Measurements from ENCODE around the gene INHBB. TPM values are rescaled to one million over a fixed set of nuclear protein-coding genes. Genes with fewer than 3 reads are reported as not detected.

The INHBB gene
- total RNA-seq, 4 donors from 2014 or later: 0.31 to 8.4 (median 3.4) TPM

DNA sequence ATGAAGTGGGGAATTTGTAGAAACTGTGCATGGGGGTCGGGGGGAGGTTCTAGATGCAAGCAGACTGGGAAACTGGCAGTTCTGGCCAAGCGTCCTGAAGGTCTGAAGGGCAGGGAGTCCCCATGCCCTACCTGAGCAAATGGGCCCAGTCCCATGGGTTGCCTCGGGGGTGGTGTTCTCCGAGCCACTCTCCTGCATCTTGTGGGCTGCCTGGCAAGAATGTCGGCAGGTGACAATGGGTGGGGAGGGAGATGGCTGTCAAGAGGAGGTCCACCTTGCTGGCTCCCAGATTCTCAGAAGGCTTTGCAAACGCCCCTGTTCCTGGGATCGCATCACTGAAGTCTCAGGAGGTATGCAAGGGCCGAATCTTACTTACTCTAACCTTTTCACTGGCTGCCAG lies 21.3 kb downstream of the INHBB start:
- WGBS, 2 donors (ENCODE audit: low coverage in 1 of 2): no CpG with 5 or more reads among the region's 8 CpGs
- Histone ChIP-seq H3K9me3 (no peaks in the 10 kb centered on the region), H3K4me1 (no peaks in the 10 kb centered on the region), H3K36me3 (no peaks in the 10 kb centered on the region), H3K4me3 (no peak overlapping the region), H3K27ac (no peak overlapping the region), H3K27me3 (no peaks in the 10 kb centered on the region)
- TF ChIP-seq EP300 (IDR thresholded peaks at IDR 0.05): no peak
- ATAC-seq: no peak

DNA sequence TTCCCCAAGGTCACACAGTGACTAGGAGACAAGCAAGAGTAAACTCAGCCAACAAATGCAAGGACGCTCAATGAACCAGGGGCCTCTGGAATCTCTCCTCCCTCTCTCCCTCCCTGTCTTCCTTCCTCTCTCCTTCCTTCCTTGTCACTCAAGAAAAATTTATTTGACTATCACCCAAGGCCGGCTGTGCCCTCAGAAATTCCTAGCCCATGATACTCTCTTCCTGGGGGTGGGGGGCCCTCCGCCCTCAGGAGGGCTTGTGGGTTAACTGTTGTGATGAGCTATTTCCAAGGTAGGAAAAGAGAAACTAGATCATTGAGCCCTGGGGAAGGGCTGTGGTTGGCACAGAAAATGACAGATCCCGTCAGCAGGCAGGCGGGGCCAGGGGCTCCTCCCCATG lies 21.7 kb downstream of the INHBB start:
- Histone ChIP-seq H3K36me3 (no peaks in the 10 kb centered on the region), H3K4me3 (no peak overlapping the region), H3K27ac (no peak overlapping the region), H3K4me1 (no peaks in the 10 kb centered on the region), H3K27me3 (no peaks in the 10 kb centered on the region), H3K9me3 (no peaks in the 10 kb centered on the region)
- 38 to 40% methylated on average over 2 to 4 of the region's 5 CpGs for WGBS, 2 donors (ENCODE audit: low coverage in 1 of 2)
- ATAC-seq: no peak
- TF ChIP-seq POLR2A (IDR thresholded peaks at IDR 0.05) (no peak), POLR2AphosphoS5 (IDR thresholded peaks at IDR 0.05) (no peak), EP300 (IDR thresholded peaks at IDR 0.05) (no peak)
- TF ChIP-seq, protein P1, sequence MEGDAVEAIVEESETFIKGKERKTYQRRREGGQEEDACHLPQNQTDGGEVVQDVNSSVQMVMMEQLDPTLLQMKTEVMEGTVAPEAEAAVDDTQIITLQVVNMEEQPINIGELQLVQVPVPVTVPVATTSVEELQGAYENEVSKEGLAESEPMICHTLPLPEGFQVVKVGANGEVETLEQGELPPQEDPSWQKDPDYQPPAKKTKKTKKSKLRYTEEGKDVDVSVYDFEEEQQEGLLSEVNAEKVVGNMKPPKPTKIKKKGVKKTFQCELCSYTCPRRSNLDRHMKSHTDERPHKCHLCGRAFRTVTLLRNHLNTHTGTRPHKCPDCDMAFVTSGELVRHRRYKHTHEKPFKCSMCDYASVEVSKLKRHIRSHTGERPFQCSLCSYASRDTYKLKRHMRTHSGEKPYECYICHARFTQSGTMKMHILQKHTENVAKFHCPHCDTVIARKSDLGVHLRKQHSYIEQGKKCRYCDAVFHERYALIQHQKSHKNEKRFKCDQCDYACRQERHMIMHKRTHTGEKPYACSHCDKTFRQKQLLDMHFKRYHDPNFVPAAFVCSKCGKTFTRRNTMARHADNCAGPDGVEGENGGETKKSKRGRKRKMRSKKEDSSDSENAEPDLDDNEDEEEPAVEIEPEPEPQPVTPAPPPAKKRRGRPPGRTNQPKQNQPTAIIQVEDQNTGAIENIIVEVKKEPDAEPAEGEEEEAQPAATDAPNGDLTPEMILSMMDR (IDR thresholded peaks at IDR 0.05): no peak

DNA sequence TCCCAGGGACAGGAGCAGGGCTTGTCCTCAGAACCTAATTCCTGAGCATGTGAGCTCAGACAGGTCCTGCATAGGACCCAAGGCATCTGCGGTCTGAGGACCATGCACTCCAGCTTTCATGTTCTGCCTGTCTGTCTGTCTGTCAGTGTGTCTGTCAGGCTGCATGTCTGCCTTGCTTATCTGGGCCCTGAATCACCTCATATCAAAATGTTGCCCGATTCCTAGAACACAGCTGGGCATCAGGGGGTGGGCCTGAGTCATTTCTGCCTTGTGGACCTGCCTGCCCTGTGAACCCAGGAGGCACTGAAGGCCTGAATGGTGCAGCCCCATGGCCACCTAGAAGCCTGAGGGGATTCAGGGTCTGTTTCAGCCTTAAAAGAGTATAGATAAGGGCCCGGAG lies 22.1 kb downstream of the INHBB start:
- Histone ChIP-seq H3K27me3 (no peaks in the 10 kb centered on the region), H3K27ac (no peak overlapping the region), H3K4me3 (no peak overlapping the region), H3K4me1 (no peaks in the 10 kb centered on the region), H3K36me3 (no peaks in the 10 kb centered on the region), H3K9me3 (no peaks in the 10 kb centered on the region)
- ATAC-seq: no peak
- TF ChIP-seq, protein P1 (IDR thresholded peaks at IDR 0.05): no peak
- no peak for TF ChIP-seq POLR2A (IDR thresholded peaks at IDR 0.05)
- TF ChIP-seq EP300 (IDR thresholded peaks at IDR 0.05): no peak
- no peak for TF ChIP-seq POLR2AphosphoS5 (IDR thresholded peaks at IDR 0.05)
- 100% methylated on average over 1 of the region's 3 CpGs; no CpG with 5 or more reads in 1 of the 2 donors for WGBS, 2 donors (ENCODE audit: low coverage in 1 of 2)

DNA sequence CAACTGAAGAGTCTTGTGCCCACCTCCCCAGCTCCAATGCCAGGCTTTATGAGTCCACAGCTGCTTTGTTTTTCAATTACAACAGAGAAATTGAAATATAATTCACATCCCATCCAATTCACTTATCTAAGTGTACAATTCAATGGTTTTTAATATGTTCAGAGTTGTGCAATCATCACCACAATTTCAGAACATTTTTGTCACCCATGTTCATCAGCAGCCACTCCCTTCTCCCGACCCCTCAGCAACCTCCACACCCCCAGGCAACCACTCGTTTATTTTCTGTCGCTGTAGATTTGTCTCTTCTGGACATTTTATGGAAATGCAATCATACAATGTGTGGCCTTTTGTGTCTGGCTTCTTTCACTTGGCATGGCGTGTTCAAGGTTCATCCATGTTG lies 23.3 kb downstream of the INHBB start:
- ATAC-seq: no peak

DNA sequence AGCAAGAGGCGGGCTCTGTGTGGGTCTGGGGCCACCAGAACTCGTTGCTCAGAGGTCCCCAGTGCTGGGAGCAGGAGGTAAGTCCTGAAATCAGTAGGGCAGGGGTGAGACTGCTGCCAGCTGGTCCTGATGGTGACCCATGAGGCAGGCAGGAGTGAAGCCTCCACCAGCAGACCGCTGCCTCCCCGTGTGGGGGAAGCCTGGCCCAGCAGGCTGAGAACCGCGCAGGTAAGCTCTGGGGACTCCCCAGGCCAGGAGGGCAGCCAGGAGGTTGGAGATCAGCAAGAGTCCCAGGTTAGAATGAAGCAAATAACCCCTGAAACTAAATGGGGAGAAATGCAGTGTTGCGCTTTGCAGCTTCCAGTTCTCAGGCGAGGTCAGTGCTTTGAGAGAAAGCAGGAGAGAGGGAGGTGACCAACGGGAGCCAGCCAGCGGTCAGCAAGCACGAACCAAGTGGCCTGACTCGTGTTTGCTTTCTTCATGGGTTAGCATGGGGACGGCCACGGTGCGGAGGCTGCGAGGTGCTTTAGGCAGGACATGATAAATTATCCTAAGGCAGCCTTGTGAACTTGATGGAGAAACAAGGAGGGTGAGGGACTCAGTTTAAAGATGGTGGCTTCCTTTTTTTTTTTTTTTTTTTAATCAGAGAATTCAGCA lies 26.2 kb downstream of the INHBB start:
- peaks cover 27% of the 10 kb centered on the region for H3K27me3 ChIP-seq
- no peaks in the 10 kb centered on the region for H3K4me1 ChIP-seq
- 43 to 67% methylated on average over 8 to 9 of the region's 16 CpGs for WGBS, 2 donors (ENCODE audit: low coverage in 1 of 2)
- no peak overlapping the region for H3K27ac ChIP-seq
- TF ChIP-seq, protein P1 (IDR thresholded peaks at IDR 0.05): no peak
- TF ChIP-seq POLR2AphosphoS5 (IDR thresholded peaks at IDR 0.05): no peak
- TF ChIP-seq POLR2A (IDR thresholded peaks at IDR 0.05): no peak
- TF ChIP-seq EP300 (IDR thresholded peaks at IDR 0.05): no peak
- ATAC-seq: no peak
- no peaks in the 10 kb centered on the region for H3K36me3 ChIP-seq
- H3K9me3 ChIP-seq: no peaks in the 10 kb centered on the region
- no peak overlapping the region for H3K4me3 ChIP-seq

More for the DNA sequence above, 23.3 kb downstream of the INHBB start:
- H3K4me3 ChIP-seq: no peak overlapping the region
- WGBS, 2 donors (ENCODE audit: low coverage in 1 of 2): 78 to 81% methylated on average over 4 of the region's 4 CpGs
- H3K27me3 ChIP-seq: peaks cover 4% of the 10 kb centered on the region
- TF ChIP-seq EP300 (IDR thresholded peaks at IDR 0.05) (no peak), POLR2A (IDR thresholded peaks at IDR 0.05) (no peak), POLR2AphosphoS5 (IDR thresholded peaks at IDR 0.05) (no peak)
- TF ChIP-seq, protein P1 (IDR thresholded peaks at IDR 0.05): no peak
- no peaks in the 10 kb centered on the region for H3K36me3 ChIP-seq
- H3K27ac ChIP-seq: no peak overlapping the region
- H3K4me1 ChIP-seq: no peaks in the 10 kb centered on the region
- H3K9me3 ChIP-seq: no peaks in the 10 kb centered on the region
